GM12891 (cell line): ENCODE data around the gene SMAD4.
"Not testable (repeated sequence)": the region's sequence is repeated elsewhere in the genome, so short reads cannot be mapped to it uniquely, and the experiment has no call there.

Experiments
- DNase-seq: peaks from one replicate; pipeline ENCODE4 v3.0.0; 2011; ENCODE audit warnings: low spot score; ENCODE audit not compliant: insufficient read length
- FAIRE-seq: peaks from 2 replicates; lab custom pipeline; 2011; peaks lifted over from hg19 to GRCh38; lab: Jason Lieb, UNC
- PAX5 ChIP-seq: IDR thresholded peaks from 2 replicates; pipeline ENCODE4 v1.6.1; 2011; ENCODE audit warnings: low read length, moderate library complexity, mild to moderate bottlenecking; ENCODE audit not compliant: insufficient read depth, severe bottlenecking
- POLR2A ChIP-seq: IDR thresholded peaks from 2 replicates; pipeline ENCODE4 v1.6.1; 2011; ENCODE audit warnings: low read depth, low read length, control low read depth
- POLR2AphosphoS5 ChIP-seq: IDR thresholded peaks from 2 replicates; pipeline ENCODE4 v1.6.1; 2011; ENCODE audit warnings: low read depth, low read length, control low read depth
- POU2F2 ChIP-seq: IDR thresholded peaks from 2 replicates; pipeline ENCODE4 v1.6.1; 2011; ENCODE audit warnings: low read depth, mild to moderate bottlenecking, control low read depth, low read length, moderate library complexity
- SPI1 ChIP-seq: IDR thresholded peaks from 2 replicates; pipeline ENCODE4 v1.6.1; 2011; ENCODE audit warnings: low read depth, low read length, control low read depth
- TAF1 ChIP-seq: IDR thresholded peaks from 2 replicates; pipeline ENCODE4 v1.6.1; 2011; ENCODE audit warnings: low read depth, low read length, control low read depth

The SMAD4 gene

DNA sequence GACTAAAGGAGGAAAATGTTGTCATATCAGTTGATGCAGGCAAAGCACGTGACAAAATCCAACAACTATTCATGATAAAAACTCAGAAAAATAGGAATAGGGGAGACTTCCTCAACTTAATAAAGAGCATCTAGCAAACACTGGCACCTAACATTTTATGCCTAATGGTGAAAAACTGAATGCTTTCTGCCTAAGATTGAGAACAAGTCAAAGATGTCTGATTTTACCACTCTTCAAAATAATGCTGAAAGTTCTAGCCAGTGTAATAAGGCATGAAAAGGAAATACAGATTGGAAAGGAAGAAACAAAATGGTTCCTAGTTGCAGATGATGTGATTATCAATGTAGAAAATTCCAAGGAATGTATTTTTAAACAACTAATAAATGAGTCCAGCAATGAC, 58.4 kb downstream of the SMAD4 start:
- FAIRE-seq, result peak; percentile 57
- TF ChIP-seq POU2F2 (no peak), SPI1 (no peak), POLR2A (no peak), PAX5 (no peak), POLR2AphosphoS5 (no peak)
- DNase-seq, result no peak

DNA sequence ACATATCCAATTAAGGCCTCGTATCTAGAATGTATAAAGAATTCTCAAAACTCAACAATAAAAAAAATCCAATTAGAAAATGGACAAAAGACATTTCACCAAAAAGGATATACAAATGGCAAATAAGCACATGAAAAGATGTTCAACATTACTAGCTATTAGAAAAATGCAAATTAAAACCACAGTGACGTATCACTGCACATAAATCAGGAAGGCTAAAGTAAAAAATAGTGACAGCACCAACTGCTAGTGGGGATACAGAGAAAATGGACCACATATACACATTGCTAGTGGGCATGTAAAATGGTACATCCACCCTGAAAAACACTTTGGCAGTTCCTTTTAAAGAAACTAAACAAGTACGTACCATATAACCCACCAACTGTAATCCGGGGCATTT, 59.7 kb downstream of the SMAD4 start:
- no peak for TF ChIP-seq POU2F2
- DNase-seq (no peak), FAIRE-seq (no peak)

DNA sequence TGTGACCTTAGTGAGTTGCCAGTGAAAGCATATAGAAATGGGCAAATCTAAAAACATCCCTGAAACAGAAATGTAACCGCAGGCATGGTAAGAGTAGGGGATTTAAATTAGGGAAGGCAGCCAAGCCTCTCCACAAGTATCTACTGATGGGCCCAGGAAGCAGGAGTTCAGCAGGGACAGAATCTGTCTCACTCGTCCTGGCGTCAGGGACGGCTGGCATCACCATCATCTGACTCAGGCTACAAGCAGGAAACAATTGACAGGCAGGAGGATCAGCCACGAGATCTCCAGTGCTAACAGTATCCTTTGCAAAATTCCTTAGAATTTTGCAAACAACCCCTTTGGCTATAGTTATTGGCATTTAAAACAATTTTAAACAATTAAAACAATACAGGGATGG, 61.3 kb downstream of the SMAD4 start:
- no peak for DNase-seq
- no peak for TF ChIP-seq POU2F2
- TF ChIP-seq POLR2AphosphoS5, result no peak
- TF ChIP-seq TAF1, result no peak
- no peak for TF ChIP-seq PAX5
- FAIRE-seq, result no peak

DNA sequence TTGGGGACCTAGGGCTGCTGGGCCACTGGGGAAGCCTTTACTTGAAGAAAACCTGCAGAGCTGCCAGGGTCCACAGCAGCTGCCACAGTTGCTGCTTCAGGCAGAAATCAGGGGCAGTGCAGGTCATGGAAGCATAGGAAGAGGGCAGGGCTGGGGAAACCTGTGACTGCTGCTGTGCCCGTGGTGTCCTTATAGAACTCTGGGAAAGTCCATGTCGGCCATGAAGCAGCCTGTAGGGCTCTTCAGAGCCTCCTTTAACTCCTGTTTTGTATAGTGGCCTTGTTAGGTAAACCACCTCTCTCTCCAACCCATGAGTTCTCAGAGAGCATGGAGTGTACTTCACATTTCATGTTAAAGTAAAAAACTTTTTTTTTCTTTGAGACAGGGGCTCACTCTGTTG, 62.1 kb downstream of the SMAD4 start:
- DNase-seq (no peak), FAIRE-seq (no peak)
- TF ChIP-seq POLR2A (no peak), POLR2AphosphoS5 (no peak), TAF1 (no peak), PAX5 (no peak), SPI1 (no peak), POU2F2 (no peak)

DNA sequence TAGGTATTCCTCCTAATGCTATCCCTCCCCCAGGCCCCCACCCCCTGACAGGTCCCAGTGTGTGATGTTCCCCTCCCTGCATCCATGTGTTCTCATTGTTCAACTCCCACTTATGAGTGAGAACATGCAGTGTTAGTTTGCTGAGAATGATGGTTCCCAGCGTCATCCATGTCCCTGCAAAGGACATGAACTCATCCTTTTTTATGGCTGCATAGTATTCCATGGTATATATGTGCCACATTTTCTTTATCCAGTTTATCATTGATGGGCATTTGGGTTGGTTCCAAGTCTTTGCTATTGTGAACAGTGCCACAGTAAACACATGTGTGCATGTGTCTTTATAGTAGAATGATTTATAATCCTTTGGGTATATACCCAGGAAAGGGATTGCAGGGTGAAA, 63.0 kb downstream of the SMAD4 start:
- not testable (repeated sequence) for DNase-seq, FAIRE-seq

DNA sequence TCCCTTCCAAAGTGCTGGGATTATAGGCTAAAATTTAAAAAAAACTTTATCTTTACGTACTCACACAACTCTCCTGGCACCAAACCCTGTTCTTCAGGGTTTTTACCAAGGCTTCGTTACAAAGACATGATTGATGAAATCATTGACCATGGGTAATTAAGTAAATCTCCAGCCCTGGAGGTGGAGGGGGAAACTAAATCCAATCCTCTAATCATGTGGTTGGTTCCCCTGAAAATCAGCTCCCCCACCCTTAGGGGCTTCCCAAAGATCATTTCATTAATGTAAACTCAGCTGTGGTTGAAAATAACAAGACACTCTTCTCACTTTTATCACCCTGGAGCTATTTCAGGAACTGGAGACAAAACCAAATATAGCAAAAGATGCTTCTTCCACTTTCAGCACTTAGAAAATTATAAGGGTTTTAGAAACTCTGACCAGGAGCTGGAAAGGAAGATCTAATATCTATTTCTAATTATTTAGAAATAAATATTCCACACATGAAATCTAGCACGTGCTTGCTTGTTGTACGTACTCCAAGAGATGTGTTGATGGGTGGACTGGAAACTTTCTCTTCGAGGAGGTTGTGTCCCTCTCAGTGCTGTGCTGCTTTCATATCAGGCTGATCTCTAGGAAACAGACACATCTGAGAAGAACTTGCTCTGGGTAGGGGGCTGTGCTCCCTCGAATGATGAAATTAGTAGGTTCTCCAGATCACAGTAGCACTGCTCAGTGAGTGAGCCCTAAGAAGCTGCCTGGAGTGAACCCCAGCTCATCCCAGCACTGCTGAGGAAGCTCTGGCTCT, 67.2 kb downstream of the SMAD4 start:
- TF ChIP-seq TAF1, result no peak
- no peak for TF ChIP-seq POU2F2
- TF ChIP-seq SPI1, result peak; percentile 21; the same call in 1 of the 2 replicates
- no peak for TF ChIP-seq PAX5
- TF ChIP-seq POLR2A, result no peak
- no peak for FAIRE-seq
- DNase-seq, result no peak

DNA sequence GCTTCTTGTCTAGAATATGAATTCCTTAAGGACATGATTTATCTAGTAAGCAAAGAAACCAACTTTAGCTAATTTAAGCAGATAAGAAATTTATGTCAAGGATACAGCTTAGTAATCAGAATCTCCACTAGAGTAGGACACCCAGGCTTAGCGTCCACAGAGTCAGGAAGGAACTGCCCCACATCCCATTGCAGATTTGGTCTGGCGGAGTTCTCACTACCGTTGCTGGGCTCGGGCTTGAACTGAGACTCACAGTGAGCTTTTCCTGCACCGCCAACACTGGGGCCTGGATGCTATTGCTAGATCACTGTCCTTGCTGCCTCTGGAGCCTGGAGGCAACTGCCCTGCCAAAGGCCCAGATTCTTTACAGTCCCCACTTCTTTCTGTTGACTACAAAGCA, 68.1 kb downstream of the SMAD4 start:
- TF ChIP-seq SPI1, result no peak
- no peak for TF ChIP-seq TAF1
- TF ChIP-seq POLR2AphosphoS5, result no peak
- TF ChIP-seq PAX5, result no peak
- no peak for TF ChIP-seq POLR2A
- no peak for TF ChIP-seq POU2F2
- DNase-seq, result no peak
- FAIRE-seq, result no peak

DNA sequence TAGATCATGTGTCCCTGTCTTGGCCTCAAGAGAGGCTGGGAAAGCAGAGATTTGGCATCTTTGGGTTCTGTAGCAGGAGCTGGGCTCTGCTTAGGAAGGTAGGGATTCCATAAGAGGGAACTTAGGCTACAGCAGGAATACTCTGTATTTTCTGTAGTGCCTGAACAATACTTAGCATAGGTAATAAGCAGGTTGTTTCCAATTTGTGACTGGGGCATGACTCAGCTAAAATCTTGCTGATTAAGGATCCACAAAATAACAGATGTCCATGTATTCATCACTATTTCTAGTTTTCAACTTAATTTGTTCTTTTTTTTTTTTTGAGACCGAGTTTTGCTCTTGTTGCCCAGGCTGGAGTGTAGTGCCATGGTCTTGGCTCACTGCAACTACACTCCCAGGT, 68.5 kb downstream of the SMAD4 start:
- FAIRE-seq (no peak), DNase-seq (no peak)
- TF ChIP-seq TAF1, result no peak
- TF ChIP-seq POU2F2, result no peak
- TF ChIP-seq PAX5, result no peak
- TF ChIP-seq POLR2AphosphoS5, result no peak
- no peak for TF ChIP-seq POLR2A
- no peak for TF ChIP-seq SPI1

DNA sequence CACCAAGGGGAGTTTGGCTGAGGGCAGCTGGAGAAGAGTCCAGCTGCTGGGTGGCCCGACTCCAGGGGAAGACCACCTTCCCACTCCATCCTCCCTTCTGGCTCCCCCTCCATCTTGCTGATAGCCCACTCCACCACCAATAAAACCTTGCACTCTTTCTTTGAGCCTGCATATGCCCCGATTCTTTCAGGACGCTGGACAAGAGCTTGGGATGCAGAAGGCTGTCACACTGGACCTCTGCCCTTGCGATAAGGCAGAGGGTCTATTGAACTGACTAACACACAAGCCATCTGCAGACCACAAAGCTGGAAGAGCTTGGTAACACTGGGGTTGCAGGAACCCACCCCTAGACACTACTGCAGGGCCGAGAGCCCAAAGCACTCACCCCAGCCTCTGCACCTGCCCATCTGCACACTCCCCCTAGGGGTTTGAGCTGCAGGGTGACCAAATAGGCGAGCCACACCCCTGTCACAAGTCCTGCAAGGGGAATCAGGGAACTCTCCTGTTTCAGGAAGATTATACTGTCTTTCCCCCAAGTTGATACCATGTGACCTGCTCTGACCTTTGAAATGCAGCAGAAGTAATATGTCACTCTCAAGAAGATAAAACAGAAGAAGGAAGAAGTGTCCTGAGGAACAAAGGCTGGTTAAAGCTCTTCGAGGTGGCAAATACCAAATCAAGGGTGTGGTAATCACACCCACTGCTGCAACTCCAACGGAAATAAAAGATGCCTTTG, 70.5 kb downstream of the SMAD4 start:
- no peak for TF ChIP-seq POLR2AphosphoS5
- no peak for TF ChIP-seq TAF1
- TF ChIP-seq POU2F2, result no peak
- no peak for TF ChIP-seq POLR2A
- TF ChIP-seq SPI1, result no peak
- no peak for TF ChIP-seq PAX5
- DNase-seq (no peak), FAIRE-seq (no peak)

DNA sequence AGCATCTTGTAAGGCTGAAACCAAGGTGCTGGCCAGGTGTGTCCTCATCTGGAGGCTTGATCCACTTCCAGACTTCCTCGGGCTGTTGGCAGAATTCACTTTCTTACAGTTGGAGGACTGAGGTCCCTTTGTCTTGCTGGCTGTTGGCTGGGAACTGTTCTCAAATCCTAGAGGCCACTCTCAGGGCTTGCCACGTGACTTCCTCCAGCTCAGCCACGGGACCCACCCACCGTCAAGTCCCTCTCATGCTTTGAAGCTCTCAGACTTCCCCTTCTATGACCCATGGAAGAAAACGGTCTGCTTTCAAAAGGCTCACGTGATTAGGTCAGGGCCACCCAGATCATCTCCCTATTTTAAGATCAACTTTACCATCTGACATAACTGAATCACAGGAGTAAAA, 77.1 kb downstream of the SMAD4 start:
- no peak for TF ChIP-seq PAX5
- no peak for TF ChIP-seq POU2F2
- TF ChIP-seq POLR2AphosphoS5, result no peak
- TF ChIP-seq TAF1, result no peak
- 0 out of 2 replicates have a peak, but pooled peaks have one; percentile 30 for TF ChIP-seq SPI1
- no peak for FAIRE-seq
- no peak for DNase-seq
